IPS DF 19.7 (cell line): Measurements from ENCODE around the gene RAPGEF3.
A peak's percentile ranks its signal among the peaks of the same experiment; 100 is the strongest.

Experiments used
- DNase-seq: peaks from one replicate; pipeline ENCODE4 v3.0.0-alpha.2; 2013; ENCODE audit warnings: low read depth, low spot score

The RAPGEF3 gene

DNA sequence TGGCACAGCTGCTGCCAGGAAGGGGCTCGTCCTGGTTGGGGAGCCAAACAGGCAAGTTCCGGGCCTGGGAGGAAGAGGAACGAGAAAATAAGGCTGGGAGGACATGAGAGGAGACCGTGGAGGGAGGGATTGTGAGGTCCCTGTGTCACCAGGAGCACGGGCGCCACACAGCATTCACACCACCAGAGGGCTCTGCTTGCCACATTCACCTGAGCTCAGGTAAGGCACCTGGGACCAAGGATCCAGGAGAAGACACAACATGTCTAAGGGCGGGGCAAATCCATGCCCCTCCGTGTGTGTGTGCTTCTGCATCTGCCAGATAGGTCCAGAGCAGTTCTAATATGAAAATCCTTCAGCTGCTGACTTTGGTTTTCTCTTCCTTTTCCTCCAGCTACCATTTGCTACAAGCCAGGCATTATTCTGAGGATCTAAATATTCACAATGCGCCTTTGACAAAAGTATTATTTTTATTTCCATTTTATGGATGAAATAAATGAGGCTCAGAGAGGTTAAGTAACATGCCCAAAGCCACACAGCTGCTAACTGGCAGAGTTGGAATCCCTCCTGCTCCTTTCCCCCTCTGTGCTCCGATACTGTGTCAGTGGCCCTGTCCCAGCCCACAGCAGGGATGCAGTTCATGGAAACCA is 14.6 kb downstream of the RAPGEF3 start:
- DNase-seq: peak; percentile 78

- DNase-seq: no peak
These were observed 15.3 kb downstream of the RAPGEF3 start for GRCh38 chr12:47743311-47743860.

DNA sequence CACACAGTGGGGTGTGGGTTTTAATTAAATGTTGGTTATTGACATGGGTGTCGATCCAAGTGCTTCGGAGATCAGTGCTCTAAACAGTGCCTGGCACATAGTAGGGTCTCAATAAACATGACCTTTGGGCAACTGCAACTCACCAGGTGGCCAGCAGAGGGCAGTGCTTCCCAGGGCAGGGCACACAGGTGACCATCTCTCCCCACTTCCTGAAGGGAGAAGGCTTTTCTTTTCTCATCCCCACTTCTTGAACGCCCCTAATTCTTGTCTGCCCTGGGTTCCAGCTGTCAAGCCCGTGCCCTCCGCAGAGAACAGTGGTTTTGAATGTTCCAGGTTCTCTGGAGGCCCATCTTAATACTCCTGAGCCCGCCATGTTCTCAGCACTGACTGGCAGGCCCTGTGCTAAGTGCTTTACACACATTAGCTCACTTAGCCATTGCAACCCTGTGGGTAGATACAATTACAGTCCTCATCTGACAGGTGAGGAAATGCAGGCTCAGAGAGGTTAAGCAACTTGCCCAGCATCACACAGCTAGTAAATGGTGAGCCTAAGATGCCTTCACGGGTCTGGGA is 16.3 kb downstream of the RAPGEF3 start:
- DNase-seq: no peak

GRCh38 chr12:47741340-47741703 is 17.4 kb downstream of the RAPGEF3 start:
- no peak for DNase-seq

DNA sequence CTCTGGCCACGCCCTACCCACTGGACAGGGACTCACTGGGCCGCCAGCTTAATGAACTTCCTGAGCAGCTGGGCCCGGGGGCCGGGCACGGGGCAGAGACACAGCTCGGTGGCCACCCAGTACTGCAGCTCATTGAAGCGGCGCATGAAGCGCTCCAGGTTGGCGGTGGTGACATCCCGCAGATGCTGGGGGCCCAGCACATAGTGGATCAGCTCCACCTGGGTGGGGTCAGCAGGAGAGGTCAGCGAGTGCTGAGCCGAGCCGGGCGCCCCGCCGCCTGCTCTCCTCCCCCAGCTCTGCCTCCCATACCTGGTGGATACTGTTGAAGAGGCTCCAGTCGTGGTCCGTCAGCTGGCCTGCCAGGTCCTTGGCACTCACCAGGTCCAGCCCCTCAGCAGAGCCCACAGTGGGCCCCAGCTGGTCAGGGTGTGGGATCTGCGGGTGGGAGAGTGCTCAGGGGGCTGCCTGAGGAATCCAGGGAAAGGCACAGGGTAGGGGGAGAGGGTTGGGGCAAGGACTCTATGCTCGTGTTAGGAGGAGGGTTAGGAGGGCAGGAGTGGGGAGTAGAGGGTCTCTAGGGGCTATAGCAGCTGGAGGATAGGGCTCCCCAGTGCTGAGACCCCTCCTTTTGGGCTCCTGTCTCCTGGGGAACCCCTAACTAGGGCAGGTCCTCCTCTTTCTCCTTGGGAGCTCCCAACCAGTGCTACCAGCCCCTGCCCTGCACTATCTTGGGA is 17.9 kb downstream of the RAPGEF3 start:
- no peak for DNase-seq

- no peak for DNase-seq
These were observed 18.7 kb downstream of the RAPGEF3 start for GRCh38 chr12:47739979-47740378.

DNA sequence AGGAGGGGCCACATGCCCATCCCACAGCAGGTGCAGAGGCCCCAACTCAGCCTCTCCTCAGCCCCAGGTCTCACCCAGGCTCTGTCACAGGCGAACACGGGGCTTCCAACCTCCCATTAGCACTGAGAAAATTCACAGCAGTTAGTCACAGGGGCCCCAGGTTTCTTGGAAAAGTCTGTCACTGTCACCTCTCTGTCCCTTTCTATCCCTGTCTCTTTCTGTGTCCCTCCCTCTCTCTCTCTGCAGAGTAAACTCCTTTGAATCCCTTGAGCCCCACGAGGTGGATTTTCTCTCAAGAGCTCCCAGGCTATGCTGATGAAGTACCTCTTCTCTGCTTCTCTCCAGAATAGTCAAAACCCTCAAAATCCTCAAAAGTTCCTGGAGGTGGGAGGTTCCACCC is 19.4 kb downstream of the RAPGEF3 start:
- no peak for DNase-seq

DNA sequence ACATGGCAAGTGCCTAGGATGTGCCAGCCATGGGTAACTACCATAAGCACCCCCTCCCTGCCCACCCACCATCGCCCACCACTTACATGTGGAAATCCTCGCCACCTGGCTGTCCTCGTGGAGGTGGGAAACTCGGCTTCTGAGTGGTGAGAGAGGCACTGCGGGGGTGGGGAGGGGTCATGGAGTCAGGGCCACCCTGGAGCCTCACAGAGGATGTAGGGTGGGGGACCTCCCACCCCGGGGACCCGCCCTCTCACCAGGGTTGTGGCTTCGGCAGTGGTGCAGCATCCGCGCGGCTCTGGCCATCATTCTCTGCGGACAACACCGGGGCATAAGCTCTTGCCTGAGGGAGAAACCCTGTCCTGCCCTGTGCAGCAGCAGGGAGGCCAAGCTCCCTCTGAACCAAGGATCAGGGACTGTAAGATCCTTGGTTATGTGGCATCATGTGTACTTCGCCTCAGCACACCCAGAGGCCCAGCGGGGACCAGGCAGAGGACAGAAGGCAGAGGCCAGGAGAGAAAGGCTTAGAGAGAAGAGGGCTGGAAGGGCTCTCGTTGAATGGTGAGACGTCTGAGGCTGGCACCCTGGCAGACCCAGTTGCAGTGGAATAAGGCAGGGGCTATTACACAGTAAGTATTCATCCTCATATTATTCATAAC is 20.6 kb downstream of the RAPGEF3 start:
- DNase-seq: no peak

GRCh38 chr12:47736877-47737676 is 21.6 kb downstream of the RAPGEF3 start:
- DNase-seq: no peak

DNA sequence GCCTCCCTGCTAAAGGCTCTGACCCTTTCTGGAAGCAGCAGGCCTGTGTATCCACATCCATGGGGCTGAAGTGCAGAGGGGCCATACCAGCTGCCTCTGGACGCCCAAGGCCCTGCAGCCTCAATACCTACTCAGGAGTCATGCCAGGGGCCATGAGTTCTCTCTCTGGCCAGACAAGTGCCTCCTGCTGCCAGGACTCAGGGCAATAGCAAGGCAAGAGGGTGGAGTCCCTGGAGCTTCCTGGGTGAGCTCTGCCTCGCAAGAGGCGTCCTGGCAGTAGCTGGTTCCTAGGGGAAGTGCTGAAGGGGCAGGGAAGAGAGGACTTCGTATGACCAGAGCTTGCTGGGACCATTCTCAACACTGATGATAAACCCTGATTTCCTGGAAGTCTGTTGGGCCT is 22.5 kb downstream of the RAPGEF3 start:
- no peak for DNase-seq

DNA sequence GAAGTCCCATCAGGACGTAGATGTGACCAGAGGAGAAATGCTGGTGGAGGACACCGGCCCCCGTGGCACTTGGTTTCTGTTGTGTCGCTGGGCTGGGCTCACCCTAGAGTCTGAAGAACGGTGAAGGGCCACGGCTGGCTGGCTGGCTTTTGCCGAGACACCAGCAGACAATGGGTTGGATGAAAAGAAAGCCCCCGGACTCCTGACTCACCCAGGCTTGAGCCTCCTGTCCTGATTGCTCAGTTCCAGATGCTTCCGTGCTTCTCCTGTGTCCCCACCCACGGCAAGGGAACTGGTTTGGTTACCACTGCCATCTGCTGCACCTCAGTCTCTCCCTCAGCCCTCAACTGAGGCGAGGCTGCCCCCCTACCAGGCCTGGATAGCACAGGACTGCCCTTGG is 23.0 kb downstream of the RAPGEF3 start:
- no peak for DNase-seq

DNA sequence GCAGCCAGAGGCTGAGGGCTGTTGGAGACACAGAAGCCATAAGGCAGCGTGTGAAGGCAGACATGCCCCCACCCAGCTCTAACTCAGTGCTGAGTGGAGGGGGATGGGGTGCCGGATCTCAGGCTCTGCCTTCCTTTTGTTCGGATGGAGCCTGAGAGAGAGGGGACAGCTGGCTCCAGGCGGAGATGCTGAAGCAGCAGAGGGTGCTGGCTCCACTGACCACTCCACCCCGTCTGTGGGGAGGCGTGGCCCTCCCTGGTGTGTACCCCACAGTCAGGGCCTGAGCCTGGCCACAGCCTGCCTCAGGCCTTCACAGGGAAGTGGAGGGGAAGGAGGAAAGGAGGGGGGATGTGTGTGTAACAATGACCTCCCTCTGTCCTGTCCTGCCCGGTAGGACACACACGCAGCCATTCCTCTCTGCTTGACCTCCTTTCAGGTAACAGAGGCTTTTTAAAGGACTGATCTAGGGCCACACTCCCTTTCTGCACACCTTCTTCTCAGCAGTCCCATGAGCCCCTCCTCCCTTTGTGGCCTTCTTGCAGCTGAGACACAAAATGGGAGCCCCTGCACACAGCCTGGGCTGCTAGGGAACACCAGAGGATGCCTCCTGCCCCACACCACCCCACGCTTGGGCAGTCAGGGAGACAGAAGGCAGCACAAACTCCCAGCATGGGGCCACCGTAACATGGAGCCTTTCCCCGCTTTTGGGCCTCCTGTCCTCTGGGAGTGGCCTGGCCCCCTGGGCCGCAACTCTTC is 23.8 kb downstream of the RAPGEF3 start:
- DNase-seq: no peak

DNA sequence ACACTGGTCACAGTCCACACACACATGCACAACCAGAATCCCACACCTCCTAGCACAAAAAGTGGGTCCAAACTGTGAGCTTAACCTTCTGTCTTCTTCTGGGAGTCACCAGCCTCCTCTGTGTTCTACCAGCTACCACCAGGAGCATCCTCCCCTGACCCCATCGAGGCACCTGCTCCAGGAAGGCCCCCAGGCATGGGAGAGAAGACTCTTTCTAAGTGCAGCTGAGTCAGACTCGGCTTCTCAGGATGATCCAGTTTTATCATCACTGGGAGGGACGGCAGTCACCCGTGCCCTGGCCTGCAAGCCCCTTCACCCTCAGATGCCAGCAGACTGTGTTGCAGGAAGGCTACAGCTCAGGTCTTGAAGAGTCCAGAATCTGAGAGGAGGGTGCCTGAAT is 25.5 kb downstream of the RAPGEF3 start:
- DNase-seq: no peak

DNA sequence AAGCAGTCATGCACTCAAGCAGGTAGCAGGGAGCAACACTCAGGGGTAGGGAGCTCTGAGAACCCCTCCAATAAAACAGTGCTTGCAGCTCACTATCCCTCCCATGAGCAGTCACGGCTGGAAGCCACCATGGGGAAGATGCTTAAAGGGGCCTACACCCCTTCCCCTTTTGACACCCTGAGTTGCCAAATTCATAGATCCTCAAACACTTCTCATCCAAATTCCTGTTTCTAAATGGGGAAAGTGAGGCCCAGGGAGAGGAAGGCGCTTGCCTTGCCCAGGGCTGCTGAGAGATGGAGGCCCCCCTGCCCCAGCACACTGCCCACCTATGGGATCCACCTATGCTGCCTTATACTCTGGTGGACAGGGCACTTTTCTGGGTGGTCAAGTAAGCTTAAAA is 26.2 kb downstream of the RAPGEF3 start:
- DNase-seq: no peak

DNA sequence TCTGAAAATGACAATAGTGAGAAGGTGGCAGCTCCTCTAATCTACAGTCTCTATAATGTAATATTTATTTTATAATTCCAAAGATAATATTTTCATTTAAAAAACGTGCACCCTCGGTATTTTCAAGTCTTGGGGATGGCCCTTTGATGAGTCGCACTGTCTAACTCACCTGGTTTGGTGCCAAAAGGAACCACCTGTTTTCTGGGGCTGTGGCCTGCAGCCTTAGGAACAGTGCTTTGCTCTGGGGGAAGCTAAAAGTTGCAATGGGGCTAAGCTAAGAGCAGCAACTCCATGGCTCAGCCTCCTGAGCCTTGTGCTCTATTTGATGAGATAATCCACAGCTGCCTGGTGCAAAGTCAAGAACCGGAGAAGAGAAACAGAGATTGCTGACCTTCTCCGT is 27.0 kb downstream of the RAPGEF3 start:
- DNase-seq: no peak

DNA sequence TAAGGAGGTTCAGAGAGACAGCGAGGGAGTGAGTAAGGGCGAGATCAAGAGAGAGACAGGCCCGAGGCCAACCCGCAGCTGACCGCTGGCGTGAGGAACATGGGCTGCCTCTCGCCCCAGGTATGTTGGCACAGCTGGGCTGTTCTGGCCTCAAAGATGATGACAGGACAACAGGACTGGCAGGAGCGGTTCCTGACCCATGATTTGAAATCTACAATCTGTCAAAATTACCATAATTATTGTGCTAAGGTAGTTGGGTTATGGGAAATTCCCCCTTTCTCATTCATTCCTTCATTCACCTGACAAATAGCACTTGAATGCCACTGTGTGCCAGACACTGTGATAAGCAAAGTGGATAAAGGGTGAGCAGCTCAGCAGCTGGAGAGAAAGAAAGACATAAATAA is 28.3 kb downstream of the RAPGEF3 start:
- no peak for DNase-seq

DNA sequence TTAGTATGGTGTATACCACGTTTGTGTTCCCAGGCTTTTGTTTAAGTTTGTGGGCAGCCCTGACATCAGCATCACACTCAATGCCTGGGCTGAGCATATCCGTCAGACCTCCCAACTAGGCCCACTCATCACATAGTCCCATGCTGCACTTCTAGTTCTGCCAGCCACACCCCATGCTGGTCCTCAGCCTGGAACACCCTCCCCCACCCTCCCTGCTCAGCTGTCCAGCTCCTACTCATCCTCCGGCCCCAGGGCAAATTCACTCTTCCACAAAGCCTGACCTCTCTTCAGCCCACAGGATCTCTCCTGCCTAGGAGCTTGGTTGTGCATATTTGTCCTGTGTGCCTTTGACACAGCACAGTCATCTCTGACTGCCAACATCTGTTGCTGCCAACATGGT is 29.4 kb downstream of the RAPGEF3 start:
- no peak for DNase-seq

- DNase-seq: no peak
These were observed 32.8 kb downstream of the RAPGEF3 start for GRCh38 chr12:47725893-47726292.

- DNase-seq: no peak
These were observed 33.4 kb downstream of the RAPGEF3 start, which contains the start of gene ENDOU for GRCh38 chr12:47725091-47725772. TSS of gene ENDOU (minus strand) at chr12:47725490. CDS start at chr12:47725413, 77 bp downstream.
